Stimulated activated memory B cell treated with anti-CD40 and anti-IgM and Interleukin-4, amounts not matched to agents 10 μg/mL and 1 μg/mL and 100 μg/mL, for 72 hours (primary cell): Measurements from ENCODE around the gene HTRA1.

Source experiments
- ATAC-seq: fragments of 150-1000 bp; cut with Tn5 transposase; 2 replicates; pipeline ENCODE4 v1.10.0; 2021
- H3K27ac Mint-ChIP-seq: one replicate; pipeline ENCODE4 v1.8.0; 2022; ENCODE audit warnings: mild to moderate bottlenecking, mixed read lengths
- H3K27me3 Mint-ChIP-seq: one replicate; pipeline ENCODE4 v1.8.0; 2022; ENCODE audit warnings: mixed read lengths
- H3K36me3 Mint-ChIP-seq: one replicate; pipeline ENCODE4 v1.8.0; 2022; ENCODE audit warnings: mixed read lengths
- H3K4me1 Mint-ChIP-seq: one replicate; pipeline ENCODE4 v1.8.0; 2022; ENCODE audit warnings: mixed read lengths
- H3K4me3 Mint-ChIP-seq: one replicate; pipeline ENCODE4 v1.8.0; 2022; ENCODE audit warnings: mild to moderate bottlenecking, moderate library complexity, mixed read lengths
- H3K9me3 Mint-ChIP-seq: one replicate; pipeline ENCODE4 v1.8.0; 2022; ENCODE audit warnings: mixed read lengths

HTRA1 gene

GRCh38 chr10:122494173-122494820 is 32.9 kb downstream of the HTRA1 start:
- Mint-ChIP-seq H3K4me1 (no peaks in the 10 kb centered on the region), H3K27me3 (peaks cover 26% of the 10 kb centered on the region), H3K27ac (no peak overlapping the region), H3K36me3 (no peaks in the 10 kb centered on the region), H3K9me3 (no peaks in the 10 kb centered on the region), H3K4me3 (no peak overlapping the region)
- ATAC-seq, result no peak

- no peaks in the 10 kb centered on the region for H3K36me3 Mint-ChIP-seq
- no peak for ATAC-seq
- no peaks in the 10 kb centered on the region for H3K4me1 Mint-ChIP-seq
- H3K4me3 Mint-ChIP-seq, result no peak overlapping the region
- H3K27ac Mint-ChIP-seq, result no peak overlapping the region
- peaks cover 26% of the 10 kb centered on the region for H3K27me3 Mint-ChIP-seq
- no peaks in the 10 kb centered on the region for H3K9me3 Mint-ChIP-seq
These were observed 33.5 kb downstream of the HTRA1 start for GRCh38 chr10:122494833-122495232.

- Mint-ChIP-seq H3K4me3 (no peak overlapping the region), H3K27me3 (peaks cover 26% of the 10 kb centered on the region), H3K9me3 (no peaks in the 10 kb centered on the region), H3K36me3 (no peaks in the 10 kb centered on the region), H3K4me1 (no peaks in the 10 kb centered on the region), H3K27ac (no peak overlapping the region)
- ATAC-seq, result no peak
These were observed 34.3 kb downstream of the HTRA1 start for GRCh38 chr10:122495406-122496340.

GRCh38 chr10:122497241-122497640 is 35.9 kb downstream of the HTRA1 start:
- ATAC-seq, result no peak
- no peaks in the 10 kb centered on the region for H3K4me1 Mint-ChIP-seq
- H3K36me3 Mint-ChIP-seq, result no peaks in the 10 kb centered on the region
- no peak overlapping the region for H3K27ac Mint-ChIP-seq
- H3K9me3 Mint-ChIP-seq, result no peaks in the 10 kb centered on the region
- H3K27me3 Mint-ChIP-seq, result peaks cover 26% of the 10 kb centered on the region
- no peak overlapping the region for H3K4me3 Mint-ChIP-seq

GRCh38 chr10:122498521-122498920 is 37.2 kb downstream of the HTRA1 start:
- no peak overlapping the region for H3K27ac Mint-ChIP-seq
- peaks cover 17% of the 10 kb centered on the region for H3K27me3 Mint-ChIP-seq
- no peak for ATAC-seq
- no peak overlapping the region for H3K4me3 Mint-ChIP-seq
- no peaks in the 10 kb centered on the region for H3K9me3 Mint-ChIP-seq
- H3K36me3 Mint-ChIP-seq, result no peaks in the 10 kb centered on the region
- no peaks in the 10 kb centered on the region for H3K4me1 Mint-ChIP-seq

DNA sequence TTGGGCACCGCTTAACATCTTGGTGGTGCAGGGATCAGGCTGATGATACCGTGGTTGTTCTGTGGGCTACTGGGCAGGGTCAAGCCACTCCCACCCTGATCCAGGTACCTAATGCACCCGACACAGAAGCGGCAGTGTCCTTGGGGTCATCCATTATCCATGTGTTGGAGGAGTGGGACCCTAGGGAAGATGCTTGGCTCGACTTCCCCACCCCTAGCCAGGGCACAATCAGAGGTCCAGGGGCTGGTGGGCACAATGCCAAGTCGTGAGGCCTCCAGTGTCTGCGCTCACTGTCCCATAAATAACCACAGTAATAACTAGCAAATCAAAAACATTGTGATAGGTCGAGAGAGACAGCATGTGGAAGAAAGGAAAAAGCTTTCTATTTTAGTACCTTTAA is 37.7 kb downstream of the HTRA1 start:
- H3K27me3 Mint-ChIP-seq, result peaks cover 12% of the 10 kb centered on the region
- no peak overlapping the region for H3K27ac Mint-ChIP-seq
- H3K36me3 Mint-ChIP-seq, result no peaks in the 10 kb centered on the region
- H3K4me3 Mint-ChIP-seq, result no peak overlapping the region
- no peaks in the 10 kb centered on the region for H3K9me3 Mint-ChIP-seq
- H3K4me1 Mint-ChIP-seq, result no peaks in the 10 kb centered on the region
- ATAC-seq, result no peak

- Mint-ChIP-seq H3K27me3 (peaks cover 7% of the 10 kb centered on the region), H3K4me3 (no peak overlapping the region), H3K4me1 (no peaks in the 10 kb centered on the region), H3K9me3 (no peaks in the 10 kb centered on the region), H3K27ac (no peak overlapping the region), H3K36me3 (no peaks in the 10 kb centered on the region)
- no peak for ATAC-seq
These were observed 38.2 kb downstream of the HTRA1 start for GRCh38 chr10:122499491-122499941.

DNA sequence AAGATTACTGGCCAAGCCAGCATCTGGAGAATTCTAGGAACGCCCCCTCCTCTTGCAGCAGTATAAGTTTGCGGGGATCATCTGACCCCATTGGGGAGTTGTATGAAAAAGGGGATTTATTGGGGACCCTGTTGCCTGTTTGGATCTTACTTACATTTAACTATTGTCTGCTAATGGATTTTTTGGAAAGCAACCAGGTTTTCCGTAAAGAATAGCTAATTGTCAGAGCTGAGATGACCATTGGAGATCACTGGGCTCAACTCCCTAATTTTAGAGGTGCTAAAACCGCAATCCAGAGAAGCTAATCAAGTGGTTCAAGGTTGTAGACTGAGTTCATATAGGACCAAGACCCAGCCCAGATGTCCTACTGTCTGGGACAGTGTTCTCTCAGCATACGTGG is 38.8 kb downstream of the HTRA1 start:
- H3K27me3 Mint-ChIP-seq, result peaks cover under 1% of the 10 kb centered on the region
- no peak for ATAC-seq
- no peaks in the 10 kb centered on the region for H3K9me3 Mint-ChIP-seq
- H3K36me3 Mint-ChIP-seq, result no peaks in the 10 kb centered on the region
- H3K27ac Mint-ChIP-seq, result no peak overlapping the region
- H3K4me1 Mint-ChIP-seq, result no peaks in the 10 kb centered on the region
- H3K4me3 Mint-ChIP-seq, result no peak overlapping the region

DNA sequence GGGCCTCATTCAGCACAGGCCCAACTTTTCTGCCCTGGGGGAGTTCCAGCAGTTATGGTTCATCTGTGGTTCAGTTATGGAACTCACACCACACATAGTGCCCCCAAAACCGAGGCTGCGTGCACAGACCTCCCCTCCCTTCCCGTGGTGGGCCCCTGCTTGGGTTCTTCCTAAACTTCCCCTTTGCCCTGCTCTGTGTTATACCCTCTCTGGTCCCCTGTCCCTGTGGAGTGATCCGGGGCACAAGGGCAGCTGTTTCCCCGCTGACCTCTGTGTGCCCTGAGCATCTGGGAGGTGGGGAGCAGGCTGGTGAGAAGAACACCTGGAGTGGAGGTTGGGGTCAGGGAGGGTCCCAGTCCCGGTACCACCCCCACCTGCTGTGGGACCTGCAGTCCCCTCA is 39.4 kb downstream of the HTRA1 start:
- Mint-ChIP-seq H3K4me3 (no peak overlapping the region), H3K27me3 (no peaks in the 10 kb centered on the region), H3K36me3 (no peaks in the 10 kb centered on the region), H3K4me1 (no peaks in the 10 kb centered on the region), H3K27ac (no peak overlapping the region), H3K9me3 (no peaks in the 10 kb centered on the region)
- ATAC-seq, result no peak

DNA sequence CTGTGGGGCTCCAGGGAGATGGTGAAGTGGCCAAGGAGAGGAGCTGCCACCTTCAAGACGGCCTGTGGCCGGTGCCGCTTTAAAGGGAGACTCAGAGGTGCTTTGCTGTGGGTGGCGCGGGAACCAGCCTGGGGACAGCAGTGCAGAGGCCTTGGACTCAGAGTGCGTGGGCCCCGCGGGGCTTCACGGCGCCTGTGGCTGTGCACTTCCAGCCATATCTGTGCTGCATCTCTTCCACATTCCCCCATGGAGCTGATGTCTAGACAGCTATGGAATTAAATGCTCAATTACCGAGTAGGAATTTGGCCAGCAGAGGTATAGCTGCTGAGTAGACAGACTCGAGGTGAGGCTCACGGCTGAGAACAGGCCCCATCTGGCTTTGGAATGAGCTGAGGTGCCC is 41.7 kb downstream of the HTRA1 start:
- H3K27ac Mint-ChIP-seq, result no peak overlapping the region
- ATAC-seq, result no peak
- no peak overlapping the region for H3K4me3 Mint-ChIP-seq
- no peaks in the 10 kb centered on the region for H3K27me3 Mint-ChIP-seq
- H3K9me3 Mint-ChIP-seq, result no peaks in the 10 kb centered on the region
- no peaks in the 10 kb centered on the region for H3K36me3 Mint-ChIP-seq
- H3K4me1 Mint-ChIP-seq, result no peaks in the 10 kb centered on the region

DNA sequence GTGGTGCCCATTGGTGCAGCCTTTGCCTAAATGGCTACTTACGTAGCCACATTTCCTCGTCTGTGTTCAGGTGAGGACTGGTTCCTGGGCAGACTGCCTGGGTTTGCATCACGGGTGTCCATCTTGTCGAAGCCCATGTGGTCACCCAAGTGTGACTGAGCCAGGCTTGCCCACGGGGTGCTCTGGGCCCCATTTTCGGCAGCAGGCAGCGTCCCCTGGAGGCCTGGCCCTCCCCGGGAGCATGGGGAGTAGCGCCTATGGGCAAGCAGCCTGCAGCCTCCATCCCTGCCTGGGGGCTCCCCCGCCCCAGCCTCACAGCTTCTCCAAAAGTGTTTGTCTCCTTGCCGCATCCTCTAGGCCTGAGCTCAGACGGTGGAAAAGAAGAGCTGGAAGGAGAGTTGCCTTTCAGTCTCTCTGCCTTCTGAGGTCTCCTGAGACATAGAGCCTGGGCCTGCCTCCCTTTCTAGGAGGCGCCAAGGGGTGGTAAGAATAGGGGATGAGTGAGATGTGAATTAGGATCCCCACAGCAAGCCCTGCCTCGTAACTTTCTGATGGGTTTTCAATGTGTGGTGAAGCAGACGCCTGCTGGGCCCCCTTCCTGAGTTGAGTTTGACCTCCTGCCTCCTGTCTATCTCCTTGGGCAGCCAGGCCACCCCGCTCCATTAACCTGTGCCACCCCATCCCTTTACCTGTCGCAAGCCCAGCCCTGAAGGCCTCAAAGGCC is 42.7 kb downstream of the HTRA1 start:
- H3K4me1 Mint-ChIP-seq, result no peaks in the 10 kb centered on the region
- no peak overlapping the region for H3K27ac Mint-ChIP-seq

GRCh38 chr10:122504610-122504950 is 43.2 kb downstream of the HTRA1 start:
- H3K36me3 Mint-ChIP-seq, result no peaks in the 10 kb centered on the region
- peaks cover 7% of the 10 kb centered on the region for H3K27me3 Mint-ChIP-seq
- no peak for ATAC-seq
- no peaks in the 10 kb centered on the region for H3K4me1 Mint-ChIP-seq
- no peak overlapping the region for H3K27ac Mint-ChIP-seq
- H3K4me3 Mint-ChIP-seq, result no peak overlapping the region
- no peaks in the 10 kb centered on the region for H3K9me3 Mint-ChIP-seq

More for the DNA sequence above, 42.7 kb downstream of the HTRA1 start:
- Mint-ChIP-seq H3K9me3 (no peaks in the 10 kb centered on the region), H3K4me3 (no peak overlapping the region), H3K27me3 (peaks cover 1% of the 10 kb centered on the region), H3K36me3 (no peaks in the 10 kb centered on the region)
- no peak for ATAC-seq

GRCh38 chr10:122505011-122505410 is 43.7 kb downstream of the HTRA1 start:
- ATAC-seq, result no peak
- Mint-ChIP-seq H3K9me3 (no peaks in the 10 kb centered on the region), H3K4me1 (no peaks in the 10 kb centered on the region), H3K27ac (no peak overlapping the region), H3K27me3 (peaks cover 8% of the 10 kb centered on the region), H3K36me3 (no peaks in the 10 kb centered on the region), H3K4me3 (no peak overlapping the region)

DNA sequence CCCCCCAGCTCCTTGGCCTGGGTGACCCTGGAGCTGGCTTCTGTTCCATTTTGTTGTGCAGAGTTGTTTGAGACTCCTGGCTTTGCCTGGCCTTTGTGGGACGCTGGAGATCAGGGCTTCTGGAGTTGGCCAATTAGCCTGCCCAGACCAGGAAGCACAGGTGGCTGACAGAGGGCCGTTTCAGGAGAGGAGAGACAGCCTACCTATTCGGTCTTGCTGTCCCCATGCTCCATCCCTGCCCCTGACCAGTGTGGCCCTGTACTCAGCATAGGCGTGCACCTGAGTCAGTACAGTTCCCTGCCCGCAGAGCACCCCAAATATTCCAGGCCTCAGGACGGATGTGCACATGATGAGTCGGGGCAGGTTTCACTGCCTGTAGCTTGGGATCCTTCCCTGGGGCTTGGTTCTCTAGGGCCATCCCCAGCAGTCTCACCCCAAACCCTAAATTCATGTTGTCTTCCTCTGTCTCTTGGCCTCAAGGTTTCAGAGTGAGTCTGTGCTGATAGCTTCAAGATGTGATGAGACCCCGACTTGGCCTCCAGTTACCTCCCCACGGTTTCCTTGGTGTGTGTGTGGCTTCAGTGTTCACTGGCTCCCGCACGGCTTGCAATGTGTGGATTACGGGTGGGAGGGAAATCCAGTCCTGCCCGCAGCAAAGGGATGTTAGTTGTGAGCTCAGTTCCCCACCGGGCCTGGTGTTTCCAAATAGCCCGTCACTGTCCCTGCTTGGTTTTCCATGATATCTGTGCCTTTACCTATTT is 44.7 kb downstream of the HTRA1 start:
- Mint-ChIP-seq H3K4me1 (no peaks in the 10 kb centered on the region), H3K36me3 (no peaks in the 10 kb centered on the region), H3K27me3 (peaks cover 8% of the 10 kb centered on the region), H3K9me3 (no peaks in the 10 kb centered on the region), H3K4me3 (no peak overlapping the region), H3K27ac (no peak overlapping the region)
- ATAC-seq, result no peak

DNA sequence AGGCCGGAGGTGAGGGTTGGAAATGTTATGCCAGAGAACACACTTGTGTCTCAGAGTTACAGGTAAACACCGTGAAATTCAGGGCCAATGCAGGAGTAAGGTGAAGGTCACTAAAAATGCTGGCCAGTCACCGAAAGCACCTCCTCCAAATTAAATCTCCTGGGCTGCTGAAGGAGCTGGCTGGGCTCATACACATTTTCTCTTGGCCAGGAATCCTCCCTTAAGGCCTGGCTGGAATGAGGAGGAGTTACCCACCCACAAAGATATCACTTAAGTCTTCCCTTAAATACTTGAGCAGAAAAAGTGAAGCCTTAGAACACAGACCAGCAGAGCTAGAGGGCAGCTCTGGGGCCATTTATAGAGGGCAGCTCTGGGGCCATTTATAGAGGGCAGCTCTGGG is 46.3 kb downstream of the HTRA1 start:
- H3K27ac Mint-ChIP-seq, result no peak overlapping the region
- H3K4me3 Mint-ChIP-seq, result no peak overlapping the region
- no peaks in the 10 kb centered on the region for H3K36me3 Mint-ChIP-seq
- no peaks in the 10 kb centered on the region for H3K9me3 Mint-ChIP-seq
- ATAC-seq, result no peak
- H3K27me3 Mint-ChIP-seq, result peaks cover 8% of the 10 kb centered on the region
- H3K4me1 Mint-ChIP-seq, result no peaks in the 10 kb centered on the region
